Measurements from ENCODE around the gene CHST11.
"Not testable (repeated sequence)": the region's sequence is repeated elsewhere in the genome, so short reads cannot be mapped to it uniquely, and the experiment has no call there.

The CHST11 gene

DNA sequence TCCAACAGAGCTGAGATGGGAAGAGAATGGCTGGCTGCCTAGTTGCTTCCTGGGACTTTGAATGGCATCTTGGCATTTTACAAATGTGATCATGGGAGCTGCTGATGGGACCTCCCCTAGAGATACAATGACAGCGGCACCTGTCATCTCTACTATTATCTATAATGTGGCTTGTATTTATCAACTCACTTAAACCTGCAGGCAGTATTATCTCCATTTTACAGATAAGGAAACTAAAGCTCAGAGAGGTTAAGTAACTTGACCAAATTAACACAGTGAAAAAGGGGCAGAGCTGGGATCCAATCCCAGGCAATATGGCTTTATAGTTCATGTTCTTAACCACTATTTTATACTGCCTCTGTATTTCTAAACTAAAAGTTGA is 111.7 kb downstream of the CHST11 start:
- DNase-seq, result no peak

DNA sequence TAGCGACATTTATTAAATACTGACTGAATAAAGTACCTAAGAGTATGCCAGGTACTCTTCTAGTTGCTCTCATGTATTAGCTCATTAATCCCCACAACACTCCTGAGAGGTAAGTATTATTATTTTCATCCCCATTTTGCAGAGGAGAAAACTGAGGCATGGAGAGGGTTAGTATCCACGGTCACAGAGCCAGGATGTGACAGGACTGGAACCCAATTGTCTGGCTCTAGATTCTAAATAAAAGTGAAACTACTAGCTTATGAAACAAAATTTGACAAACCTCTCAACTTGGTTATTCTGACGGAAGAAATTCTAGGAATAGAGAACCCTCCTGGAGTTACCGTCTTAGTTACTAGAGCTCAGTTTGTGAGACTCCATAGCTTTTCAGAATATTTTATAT is 112.2 kb downstream of the CHST11 start:
- no peak for DNase-seq

DNA sequence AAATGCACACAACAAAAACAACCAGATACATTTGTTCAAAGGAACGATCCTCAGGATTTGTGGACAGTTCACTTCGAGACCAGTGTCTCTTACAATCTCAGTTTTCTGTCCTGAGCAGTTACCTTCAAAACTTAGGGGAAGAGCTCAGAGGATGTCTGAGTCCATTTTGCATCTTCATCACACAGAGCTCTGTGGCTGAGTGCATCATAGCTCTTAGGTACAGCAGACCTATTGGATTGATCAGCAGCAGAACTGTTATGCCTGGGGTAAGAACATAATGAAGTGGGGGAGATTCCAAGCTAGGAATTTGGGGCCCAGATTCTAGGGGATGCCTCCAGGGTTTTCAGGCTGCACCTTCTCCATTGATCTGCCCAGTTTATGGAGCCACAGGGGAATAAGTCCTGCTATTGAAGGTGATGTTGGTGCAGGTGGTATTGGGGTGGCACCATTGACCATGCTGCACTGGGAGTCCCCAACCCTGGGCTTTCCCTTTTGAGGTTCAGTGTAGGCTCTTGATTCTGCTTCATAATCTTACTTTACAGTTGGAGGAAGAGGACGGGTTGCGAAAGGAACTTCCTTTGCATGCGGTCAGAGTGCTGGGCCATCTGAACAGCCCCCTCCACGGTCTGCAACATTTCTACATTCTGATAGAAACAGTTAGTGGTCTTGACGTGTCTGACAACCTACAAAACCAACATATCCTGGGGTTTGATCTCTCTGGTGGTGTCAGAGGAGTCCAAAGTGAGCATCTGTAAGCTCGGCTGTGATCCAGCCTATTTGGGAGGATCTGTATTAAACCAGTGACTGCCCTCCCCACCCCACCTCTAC is 112.8 kb downstream of the CHST11 start:
- DNase-seq, result peak; percentile 17

DNA sequence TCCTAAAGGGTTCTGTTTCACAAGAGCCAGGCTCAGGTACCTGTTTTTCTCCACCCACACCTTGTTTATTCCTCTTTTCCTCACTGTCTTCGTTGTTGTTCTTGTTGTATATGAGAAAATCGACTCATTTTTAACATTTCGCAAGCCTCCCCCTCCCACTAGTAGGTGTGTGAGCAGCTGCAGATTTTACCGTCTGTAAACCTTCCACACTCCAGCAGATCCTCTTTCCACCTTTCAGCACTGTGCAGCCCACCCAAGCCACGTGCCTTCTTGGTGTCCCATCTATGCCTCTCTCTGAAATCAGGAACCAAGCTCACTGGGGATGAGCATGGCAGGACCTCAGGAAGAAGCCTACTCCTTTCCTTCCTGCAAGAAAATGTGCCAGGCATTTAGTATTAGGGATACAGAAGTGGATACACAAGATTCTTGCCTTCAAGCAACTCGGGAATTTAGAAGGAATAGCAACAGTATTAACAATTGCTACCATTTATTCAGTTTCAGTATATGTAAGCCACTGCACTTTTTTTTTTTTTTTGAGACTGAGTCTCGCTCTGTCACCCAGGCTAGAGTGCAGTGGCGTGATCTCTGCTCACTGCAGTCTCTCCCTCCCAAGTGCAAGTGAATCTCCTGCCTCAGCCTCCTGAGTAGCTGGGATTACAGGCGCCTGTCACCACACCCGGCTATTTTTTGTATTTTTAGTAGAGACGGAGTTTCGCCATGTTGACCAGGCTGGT is 113.6 kb downstream of the CHST11 start:
- DNase-seq, result no peak

DNA sequence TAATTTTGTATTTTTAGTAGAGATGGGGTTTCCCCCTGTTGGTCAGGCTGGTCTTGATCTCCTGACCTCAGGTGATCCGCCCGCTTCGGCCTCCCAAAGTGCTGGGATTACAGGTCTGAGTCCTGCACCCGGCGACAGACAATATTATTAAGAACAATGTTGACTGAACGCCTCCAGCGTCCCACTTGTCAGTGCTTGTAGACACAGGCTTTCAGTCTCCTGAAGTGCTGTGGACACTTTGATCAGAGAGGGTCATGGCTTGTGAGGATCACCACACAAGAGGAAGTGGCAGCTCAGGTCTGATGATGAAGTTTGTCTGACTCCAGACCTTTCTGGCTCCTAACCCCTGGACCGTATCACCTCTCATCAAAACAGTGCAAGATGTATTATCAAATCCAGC is 114.6 kb downstream of the CHST11 start:
- DNase-seq, result no peak

DNA sequence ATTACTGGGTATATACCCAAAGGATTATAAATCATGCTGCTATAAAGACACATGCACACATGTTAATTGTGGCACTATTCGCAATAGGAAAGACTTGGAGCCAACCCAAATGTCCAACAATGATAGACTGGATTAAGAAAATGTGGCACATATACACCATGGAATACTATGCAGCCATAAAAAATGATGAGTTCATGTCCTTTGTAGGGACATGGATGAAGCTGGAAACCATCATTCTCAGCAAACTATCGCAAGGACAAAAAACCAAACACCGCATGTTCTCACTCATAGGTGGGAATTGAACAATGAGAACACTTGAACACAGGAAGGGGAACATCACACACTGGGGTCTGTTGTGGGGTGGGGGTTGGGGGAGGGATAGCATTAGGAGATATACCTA is 117.6 kb downstream of the CHST11 start:
- DNase-seq, result not testable (repeated sequence)

DNA sequence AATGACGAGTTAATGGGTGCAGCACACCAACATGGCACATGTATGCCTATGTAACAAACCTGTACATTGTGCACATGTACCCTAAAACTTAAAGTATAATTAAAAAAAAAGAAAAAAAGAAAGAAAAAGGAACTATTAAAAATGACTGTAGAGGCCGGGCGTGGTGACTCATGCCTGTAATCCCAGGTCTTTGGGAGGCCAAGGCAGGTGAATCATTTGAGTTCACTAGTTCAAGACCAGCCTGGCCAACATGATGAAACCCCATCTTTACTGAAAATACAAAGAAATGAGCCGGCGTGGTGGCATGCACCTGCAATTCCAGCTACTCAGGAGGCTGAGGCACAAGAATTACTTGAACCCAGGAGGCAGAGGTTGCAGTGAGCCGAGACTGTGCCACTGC is 118.0 kb downstream of the CHST11 start:
- DNase-seq, result not testable (repeated sequence)

DNA sequence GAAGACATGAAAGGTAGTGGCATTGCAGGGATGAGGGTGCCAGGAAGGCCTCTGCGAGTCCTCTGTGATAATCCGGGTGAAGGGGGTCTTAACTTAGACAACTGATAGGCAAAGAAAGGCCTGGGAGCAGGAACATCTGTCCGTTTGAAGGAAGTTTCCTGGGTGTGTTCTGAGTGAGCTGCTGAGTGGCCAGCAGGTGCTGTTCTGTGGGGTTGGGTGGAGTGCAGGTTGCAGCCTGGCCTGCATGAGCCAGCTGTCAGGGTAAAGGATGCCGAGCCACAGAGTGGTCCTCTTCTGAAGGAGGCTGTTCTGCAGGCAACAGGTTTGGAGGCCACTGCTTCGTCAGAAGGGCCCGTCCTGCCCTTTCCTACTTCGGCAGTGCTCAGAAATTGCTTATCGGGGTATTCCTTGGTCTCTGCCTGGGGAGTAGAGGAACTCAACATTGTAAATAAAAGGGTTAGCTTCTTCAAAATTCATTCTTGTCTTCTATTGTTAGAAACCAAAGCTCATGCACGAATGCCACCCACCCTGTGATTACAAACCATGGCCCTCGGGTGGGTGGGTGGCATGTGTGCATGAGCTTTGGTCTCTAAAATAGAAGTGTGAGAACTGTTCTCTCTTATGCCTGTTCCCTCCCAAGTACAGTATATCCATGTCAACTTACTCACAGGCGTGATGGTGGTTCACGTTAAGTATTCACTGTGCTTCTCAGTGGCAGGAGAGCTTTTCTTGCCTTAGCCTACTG is 118.9 kb downstream of the CHST11 start:
- DNase-seq, result no peak

DNA sequence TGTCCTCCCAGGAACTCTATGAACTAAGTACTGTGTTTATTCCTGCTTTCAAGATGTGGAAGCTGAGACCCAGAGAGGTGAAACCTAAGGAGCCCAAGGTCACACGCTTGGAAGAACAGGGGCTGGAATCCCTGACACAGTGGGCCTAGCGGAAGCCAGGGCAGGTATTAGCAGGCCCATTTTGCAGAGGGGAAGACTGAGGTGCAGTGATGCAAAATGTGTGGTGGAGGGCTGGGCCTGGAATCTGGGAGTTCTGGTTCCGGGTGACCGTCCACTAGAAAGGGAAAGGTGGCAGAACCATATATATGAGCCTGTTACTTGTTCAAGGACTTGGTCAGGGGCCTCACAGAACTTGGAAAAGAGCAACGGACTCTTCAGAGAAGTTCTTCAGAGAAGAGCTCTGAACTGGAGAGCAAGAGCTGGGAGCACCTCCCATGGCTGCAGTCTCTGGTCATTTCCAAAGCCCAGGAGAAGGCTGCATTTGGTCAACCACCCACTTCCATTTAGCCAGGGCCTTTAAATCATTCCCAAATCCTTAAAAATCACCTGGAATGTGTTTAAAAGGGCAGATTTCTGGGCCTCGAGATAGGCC is 119.5 kb downstream of the CHST11 start:
- no peak for DNase-seq

DNA sequence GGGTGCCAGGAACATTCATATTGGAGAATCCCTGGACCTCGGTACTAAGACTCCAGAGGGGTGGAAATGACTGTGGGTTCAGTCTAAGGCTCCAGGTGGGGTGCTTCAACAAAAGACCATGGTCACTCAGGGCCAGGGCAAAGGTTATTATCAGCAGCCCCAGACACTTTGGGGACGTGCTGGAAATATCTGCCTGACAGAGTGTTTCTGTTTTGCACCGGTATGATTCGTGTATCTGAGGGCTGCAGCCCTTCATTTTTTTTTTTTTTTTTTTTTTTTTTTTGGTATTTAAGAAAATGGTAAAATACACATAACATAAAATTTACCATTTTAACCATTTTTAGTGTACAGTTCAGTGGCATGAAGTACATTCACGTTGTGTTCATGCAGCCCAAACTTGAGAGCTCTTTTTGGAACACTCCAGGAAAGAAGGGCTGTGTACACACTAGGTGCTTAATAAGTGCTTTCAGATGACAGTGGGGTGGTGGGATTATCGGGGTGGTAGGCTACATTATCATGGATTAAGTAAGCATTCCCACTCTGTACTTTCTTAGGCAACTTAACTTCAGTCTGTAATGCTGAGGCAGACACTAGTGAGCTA is 120.3 kb downstream of the CHST11 start:
- no peak for DNase-seq

DNA sequence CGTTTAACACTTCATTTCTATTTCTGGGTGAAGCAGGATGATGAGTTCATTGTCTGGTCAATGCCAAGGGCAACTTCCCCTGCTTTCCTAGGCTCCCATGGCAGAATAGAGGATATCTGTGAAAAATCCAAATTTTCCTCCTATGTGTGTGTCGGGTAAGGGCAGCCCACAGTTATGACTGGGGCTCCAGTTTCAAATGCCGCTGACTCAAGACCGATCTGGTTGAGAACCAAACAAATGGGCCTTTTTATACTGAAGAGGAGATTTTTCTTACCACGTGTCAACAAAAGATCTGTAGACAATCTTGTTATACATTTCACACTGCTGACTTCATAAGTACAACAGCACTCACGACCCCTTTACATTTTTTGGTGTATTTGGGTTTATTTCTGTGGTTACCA is 120.8 kb downstream of the CHST11 start:
- peak; percentile 82 for DNase-seq

DNA sequence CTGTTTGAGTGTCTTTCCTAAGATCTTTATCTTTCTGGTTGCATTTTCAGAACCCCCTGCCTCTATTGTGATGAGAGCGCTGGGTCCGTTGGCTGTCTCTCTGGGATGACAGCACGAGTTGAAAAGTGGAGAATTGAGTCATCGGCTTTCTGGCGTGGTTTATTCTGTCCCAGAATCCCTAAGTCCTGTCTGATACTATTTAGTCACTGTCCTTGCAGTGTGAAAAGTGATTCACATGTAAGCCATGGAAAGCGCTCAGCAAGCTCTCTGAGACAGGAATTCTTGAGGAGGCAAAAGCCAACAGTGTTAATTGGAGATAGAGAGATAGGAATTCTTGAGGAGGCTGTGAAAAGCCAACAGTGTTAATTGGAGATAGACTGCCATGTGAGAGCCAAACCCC is 121.7 kb downstream of the CHST11 start:
- peak; percentile 88 for DNase-seq

DNA sequence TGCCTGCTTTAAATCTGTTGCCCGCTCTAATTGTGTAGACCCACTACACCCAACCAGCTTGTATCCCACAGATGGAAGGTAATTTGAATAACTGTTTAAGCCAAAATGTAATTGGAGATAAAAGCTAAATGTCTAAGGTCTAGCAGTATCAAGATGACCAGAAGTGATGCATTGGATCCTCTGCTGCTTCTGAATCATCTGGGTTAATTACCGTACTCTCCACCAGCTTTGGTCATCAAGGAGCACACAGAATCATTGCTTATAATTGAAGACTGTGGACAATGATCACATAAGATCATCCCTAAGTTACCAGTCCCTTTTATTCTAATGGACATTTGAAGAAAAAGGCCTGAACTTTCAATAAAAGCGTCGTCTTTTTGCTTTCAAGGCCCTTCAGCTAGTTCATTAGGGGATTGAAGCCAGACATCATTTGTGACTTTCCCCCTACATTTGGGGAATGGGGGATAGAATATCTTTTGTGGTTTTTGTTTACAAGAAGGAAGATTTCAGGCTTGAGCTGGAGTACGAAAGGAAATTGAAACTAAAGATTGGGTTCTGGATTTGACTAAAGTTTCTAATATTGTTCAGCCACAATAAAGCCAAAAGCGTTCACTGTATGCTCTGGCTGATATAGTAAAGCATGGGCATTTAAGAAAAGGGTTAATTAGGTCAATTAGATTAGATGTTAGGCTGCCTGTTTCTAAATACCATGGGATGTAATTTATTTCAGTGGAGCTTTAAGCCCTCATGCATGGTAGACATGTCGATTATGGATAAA is 123.2 kb downstream of the CHST11 start:
- DNase-seq, result no peak

DNA sequence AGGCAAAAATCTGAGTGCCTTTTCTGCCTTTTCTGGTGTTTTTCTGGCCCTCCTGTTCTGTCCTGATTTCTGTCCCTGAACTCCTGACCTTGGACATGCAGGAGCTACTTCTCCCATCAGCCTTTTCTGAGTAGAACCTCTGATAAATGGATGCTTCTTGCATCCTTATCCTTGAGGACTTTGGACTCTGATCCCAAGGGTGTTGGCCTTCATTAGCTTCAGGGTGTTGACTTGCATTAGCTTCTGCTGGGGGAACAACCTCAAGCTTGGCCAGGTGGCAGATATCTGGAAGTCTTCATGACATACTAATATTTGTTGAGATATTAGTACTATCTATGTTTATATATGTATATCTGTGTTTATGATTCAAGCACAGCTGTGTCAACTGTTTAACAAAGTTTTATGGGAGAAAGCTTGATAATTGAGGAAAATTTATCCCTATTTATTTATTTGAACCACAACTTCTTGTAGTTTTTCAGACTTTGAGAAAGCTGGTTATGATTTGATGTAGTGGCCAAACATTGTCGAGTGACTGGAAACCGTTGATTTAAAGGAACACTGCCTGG is 124.3 kb downstream of the CHST11 start:
- DNase-seq, result no peak

DNA sequence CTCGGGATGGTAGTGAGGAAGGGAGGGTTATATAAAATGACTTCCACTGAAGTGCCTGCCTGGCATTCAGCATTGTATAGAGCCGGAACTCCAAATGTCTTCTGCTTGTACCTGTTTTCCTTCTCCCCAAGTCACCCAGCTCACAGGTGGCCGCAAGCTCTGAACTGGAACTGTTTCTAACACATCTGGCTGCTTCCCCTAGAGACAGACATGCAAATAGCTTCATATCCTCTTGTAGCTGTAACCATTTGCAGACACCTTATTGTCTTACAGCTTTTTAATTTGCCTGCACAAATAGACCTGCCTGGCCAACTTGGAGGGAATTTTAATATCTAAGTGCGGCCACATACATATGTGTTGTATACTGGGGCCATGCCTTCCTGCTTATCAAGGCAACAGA is 126.0 kb downstream of the CHST11 start:
- DNase-seq, result no peak

DNA sequence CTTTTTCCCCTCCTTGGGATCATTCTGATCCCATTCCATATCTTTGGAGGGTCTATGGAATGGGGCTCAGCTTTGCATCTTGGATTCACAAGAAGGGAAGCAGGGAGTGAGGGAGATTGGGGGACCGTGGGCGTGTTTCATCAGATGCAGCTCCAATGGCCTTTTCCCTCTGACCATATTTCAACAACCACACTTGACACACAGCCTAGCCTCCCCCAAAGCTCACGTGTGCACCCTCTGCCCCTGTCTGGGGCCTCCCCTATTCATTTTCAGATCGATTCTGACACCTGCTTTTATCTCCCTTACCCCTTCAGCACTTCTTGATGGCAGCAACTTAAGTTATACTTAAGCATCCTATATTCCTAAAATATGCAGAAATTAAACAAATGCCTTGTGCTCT is 126.6 kb downstream of the CHST11 start:
- no peak for DNase-seq

DNA sequence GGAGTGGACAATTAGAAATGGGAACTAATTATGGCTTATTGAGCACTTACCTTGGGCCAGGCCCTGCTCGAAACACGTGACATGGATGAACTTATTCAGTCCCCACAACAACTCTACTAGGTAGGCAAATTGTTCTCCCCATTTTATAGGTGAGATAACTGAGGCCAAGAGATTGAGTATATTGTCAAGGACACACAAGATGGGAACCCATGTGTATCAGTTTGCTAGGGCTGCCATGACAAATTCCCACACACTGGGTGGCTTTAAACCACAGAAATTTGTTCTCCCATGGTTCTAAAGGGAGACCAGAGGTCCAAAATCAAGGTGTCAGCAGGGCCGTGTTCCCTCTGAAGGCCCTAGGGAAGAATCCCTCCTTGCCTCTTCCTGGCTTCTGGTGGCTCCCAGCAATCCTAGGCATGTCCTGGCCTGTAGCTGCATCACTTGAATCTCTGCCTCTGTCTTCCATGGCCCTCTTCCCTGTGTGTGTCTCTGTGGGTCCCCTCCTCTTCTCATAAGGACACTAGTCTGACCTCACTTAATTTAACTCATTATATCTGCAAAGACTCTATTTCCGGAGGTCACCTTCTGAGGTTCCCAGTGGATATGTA is 128.8 kb downstream of the CHST11 start:
- no peak for DNase-seq

DNA sequence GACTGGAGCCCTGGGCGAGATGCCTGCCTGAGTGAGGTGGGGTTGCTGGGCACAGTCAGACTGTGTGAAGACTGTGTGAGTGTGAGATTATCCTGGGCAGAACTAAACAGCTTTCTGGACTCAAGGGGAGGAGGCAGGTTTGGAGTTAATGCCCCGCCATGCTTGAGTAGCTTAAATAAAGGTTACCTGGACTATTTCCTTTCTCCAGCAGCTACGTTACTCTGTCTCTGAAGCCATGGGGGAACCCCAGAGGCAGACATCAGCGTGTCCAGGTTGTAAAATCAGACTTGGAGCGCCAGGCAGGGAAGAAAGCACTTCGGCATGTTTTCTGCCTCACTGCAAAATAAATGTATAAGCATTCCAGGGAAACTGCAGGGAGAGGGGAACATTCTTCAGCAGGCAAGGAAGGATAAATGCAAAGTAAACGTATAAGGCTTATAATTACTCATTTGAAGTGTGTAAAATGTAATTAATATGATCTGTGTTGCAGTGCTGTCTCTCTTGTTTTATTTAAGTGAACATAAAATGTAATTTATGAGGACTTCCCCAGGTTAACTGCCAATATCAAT is 129.7 kb downstream of the CHST11 start:
- DNase-seq, result no peak

DNA sequence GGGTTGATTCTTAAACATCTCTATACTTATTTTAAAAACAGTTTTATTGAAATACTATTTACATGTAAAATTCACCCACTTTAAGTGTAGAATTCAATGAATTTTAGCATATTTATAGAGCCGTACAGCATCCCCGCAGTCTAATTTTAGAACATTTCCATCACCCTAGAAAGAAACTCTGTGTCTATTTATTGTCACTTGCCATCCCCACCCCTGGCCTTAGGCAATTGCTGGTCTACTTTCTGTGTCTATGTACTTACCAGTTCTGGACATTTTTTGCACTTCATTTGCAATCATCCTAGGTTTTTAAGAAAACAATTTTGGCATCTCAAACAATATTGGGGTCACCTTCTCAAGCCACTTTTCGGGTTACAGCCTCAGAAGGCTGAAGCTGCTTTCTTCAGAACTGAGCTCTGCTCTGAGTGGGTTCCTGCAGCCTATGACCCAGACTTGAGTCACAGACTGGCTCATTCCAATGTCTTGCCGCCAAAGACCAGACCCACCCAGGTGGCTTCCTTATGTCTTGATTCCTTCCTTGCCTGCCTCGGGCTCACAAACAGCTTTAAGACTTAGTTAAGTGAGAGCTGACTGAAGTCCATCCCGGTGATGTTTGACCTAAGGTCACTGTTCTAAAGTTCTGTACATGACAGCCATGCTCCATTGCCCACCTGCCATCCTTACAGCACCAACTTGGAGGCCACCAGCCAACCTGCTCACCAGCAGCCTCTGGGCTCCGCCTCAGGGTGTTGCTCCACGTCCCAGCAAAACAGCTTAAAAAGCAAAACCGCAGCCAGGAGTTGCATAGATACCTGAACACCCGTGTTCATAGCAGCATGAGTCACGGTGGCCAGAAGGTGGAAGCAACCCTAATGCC is 131.5 kb downstream of the CHST11 start:
- peak; percentile 84 for DNase-seq
